NOMO-1 (cell line): ENCODE results near the gene ZNF502.
"Not testable (repeated sequence)": the region's sequence is repeated elsewhere in the genome, so short reads cannot be mapped to it uniquely, and the experiment has no call there.

ENCODE experiments used
- DNase-seq, 2 experiments: peaks; one replicate each; lab custom pipeline; 2025; ENCODE audit not compliant: unreplicated experiment in 2 of 2; lab: John Stamatoyannopoulos, UW

Gene ZNF502

DNA sequence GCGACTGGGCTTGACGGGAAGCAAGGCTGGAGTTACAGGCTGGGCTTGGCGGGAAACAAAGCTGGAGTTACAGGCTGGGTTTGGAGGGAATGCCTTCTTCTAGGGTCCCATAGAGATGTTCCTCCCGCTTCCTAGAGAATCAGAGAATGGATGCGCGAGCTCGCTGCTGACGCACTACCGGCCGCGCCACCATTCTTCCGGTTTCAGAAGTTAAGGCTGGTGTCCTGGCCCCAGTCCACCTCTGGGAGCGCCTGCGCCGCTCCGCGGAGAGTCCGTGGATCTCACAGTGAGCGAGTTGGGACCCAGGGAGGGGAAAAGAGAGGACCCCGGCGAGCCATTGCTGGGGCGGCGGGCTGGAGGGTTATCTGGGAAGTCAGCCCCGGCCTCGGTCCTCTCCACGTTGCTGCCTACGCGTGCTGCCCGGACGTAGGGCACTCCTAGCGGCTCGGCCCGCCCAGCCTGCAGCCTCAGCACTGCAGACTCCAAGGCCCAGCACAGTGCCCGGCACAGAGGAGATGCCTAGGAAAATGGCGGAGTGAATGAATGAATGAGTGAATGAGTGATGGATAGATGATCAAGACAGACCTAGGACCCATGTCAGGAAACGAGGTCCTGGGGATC is at the start of gene ZNF502:
Gene ZNF502, plus strand, starts transcription at position 206 of the 621 bp plus-strand sequence. CDS start 7,602 bp downstream, outside the sequence.
- DNase-seq, result no peak

- DNase-seq, result no peak
Observed at GRCh38 chr3:44665173-44665572, 47.3 kb upstream of the ZNF502 start.

GRCh38 chr3:44666346-44666745 is 46.1 kb upstream of the ZNF502 start:
- no peak for DNase-seq

- no peak for DNase-seq
Observed at GRCh38 chr3:44669760-44670159, 42.7 kb upstream of the ZNF502 start.

GRCh38 chr3:44673466-44673865 is 39.0 kb upstream of the ZNF502 start:
- not testable (repeated sequence) for DNase-seq

- DNase-seq, result no peak
Observed at GRCh38 chr3:44674211-44674610, 38.2 kb upstream of the ZNF502 start.

DNA sequence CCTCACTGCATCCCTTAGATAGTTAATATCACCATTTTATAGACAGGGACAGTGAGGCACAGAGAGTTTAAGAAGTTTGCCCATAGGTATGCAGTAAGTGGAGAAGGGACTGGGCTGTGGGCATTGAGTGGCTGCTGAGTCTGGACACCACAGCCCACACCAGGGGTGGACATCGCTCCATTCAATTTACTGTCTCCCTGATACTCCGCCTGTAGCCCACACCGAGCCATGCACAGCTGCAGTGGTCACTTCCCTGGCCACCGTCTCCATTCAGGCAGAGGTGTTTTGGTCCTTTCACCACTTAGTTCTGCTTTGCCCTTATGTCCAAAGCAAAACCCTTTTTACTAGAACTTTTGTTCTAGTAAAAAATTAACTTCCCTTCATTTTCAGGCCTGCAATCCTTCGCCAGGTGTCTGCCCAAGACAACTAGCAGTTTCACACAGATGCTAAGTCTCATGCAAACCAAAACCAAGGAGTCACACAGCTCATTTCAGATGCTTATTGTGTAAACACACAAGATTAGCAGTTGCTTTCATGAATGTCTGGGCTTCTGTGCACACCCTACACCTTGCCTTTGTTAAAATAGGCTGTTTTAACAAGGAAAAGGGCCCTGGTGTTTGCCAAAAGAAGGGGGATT is 33.9 kb upstream of the ZNF502 start:
- DNase-seq, result no peak

- no peak for DNase-seq
Observed at GRCh38 chr3:44680921-44681455, 31.5 kb upstream of the ZNF502 start.

DNA sequence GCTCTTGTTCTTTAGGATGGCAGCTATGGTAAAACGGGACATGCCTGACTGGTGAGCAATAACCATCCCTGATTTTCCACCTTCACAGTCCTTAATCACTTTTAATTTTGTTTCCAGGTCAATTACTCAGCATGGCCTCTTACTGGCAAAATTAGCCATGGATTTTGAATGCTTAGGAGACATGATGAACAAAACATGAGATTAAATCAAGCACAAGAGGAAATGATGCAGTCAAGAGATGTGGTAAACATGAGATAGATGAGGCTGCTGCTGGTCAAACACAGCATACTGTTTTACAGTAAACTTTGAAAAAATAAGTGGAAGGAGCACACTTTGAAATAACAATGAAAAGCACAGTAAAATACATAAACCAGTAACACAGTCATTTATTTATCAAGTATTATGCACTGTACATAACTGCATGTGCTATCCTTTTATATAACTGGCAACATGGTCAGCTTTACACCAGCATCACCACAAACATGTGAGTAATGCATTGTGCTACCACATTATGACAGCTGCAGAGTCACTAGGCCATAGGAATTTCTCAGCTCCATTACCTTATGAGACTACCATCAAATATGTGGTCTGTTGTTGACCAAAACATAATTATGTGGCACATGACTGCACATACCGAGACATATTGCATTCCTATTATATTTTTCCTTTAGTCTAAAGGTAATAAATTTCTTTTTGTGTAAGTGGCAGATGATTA is 30.1 kb upstream of the ZNF502 start:
- no peak for DNase-seq

- peak; percentile 61 to 75 for DNase-seq
Observed at GRCh38 chr3:44685128-44685800, 27.2 kb upstream of the ZNF502 start.

- DNase-seq, result no peak
Observed at GRCh38 chr3:44687898-44688297, 24.6 kb upstream of the ZNF502 start.

GRCh38 chr3:44721231-44722102 is 9.0 kb downstream of the ZNF502 start:
- DNase-seq, result no peak

- no peak for DNase-seq
Observed at GRCh38 chr3:44722103-44722401, 9.6 kb downstream of the ZNF502 start.

DNA sequence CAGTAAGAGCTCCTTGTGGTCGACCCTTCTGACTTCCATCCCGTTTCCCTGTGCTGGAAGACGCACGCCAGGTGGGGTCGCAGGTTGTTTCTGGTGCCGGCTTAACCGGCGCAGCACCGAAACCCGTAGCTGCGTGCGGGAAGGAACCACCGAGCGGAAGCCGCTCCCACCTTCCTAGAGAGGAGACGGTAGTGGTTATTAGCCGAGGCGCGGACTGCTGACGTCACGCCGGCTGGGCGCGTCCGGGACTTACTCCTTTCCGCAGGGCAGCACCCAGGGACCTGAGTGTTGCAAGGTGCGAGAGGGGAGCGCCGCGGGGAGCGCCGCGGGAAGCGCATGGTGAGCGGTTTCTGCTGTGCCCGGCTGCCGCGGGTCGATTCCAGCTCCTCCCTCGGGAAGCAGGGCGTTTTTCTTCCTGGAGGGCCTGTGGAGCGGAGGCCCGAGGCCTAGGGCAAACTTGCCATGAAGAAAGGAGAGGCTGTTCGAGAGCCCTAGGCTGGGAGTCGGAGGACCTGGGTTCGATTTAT is 17.0 kb downstream of the ZNF502 start, which contains the start of gene ZNF501:
Gene ZNF501, plus strand, starts transcription at position 252 of the 527 bp plus-strand sequence. CDS start 4,787 bp downstream, outside the sequence.
- peak; percentile 45 to 57 for DNase-seq

DNA sequence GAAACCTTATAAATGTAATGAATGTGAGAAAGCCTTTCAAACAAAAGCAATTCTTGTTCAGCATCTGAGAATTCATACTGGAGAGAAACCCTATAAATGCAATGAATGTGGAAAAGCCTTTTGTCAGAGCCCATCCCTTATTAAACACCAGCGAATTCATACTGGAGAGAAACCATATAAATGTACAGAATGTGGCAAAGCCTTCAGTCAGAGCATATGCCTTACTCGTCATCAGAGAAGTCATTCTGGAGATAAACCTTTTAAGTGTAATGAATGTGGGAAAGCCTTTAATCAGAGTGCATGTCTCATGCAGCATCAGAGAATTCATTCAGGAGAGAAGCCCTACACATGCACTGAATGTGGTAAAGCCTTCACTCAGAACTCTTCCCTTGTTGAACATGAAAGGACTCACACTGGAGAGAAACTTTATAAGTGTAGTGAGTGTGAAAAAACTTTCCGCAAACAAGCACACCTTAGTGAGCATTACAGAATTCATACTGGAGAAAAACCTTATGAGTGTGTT is 22.2 kb downstream of the ZNF502 start:
- DNase-seq, result no peak

- DNase-seq, result peak in 1 of 2 experiments; percentile 7
Observed at GRCh38 chr3:44761101-44761423, 48.6 kb downstream of the ZNF502 start.

DNA sequence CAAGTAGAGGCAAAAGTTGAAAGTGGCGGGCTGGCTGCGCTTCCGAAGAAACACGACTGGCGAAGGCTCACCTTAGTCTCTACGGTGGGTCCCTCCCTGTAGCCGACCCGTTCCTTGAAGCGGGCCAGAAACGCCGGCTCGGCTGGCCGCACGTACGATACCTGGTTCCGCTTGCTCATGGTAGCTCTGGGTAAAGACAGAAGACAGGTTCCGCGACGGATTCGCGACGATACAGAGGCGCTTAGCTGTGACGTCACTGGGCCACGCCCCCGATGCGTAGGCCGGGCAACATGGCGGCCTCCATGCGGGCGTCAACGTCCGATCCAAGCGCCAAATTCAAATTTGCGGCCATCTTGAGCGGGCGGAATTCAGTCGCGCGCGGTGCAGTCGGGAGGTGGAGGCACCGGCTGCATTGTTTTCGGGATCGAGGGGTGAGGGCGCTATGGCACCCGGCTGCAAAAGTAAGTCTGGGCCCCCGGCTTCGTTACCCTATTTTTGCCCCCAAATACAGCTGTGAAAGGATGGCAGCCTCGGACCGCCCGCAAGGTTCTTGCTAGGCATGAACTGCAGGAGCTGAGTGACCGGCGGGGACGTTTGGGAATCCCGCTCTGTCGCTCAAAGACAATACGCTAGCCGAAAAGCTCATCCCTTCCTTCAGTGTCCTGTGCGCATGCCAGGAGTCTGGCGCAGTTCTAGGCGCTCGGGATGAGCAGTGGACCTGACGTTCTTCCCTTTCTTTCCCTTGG is 49.1 kb downstream of the ZNF502 start, which contains the start of the genes KIAA1143 and KIF15:
Gene KIAA1143, minus strand, starts transcription at position 196 of the 746 bp plus-strand sequence. Its CDS starts 17 bp downstream, at position 179.
Gene KIF15, plus strand, starts transcription at position 371 of the 746 bp plus-strand sequence. Its CDS starts 72 bp downstream, at position 443.
- peak; percentile 92 to 95 for DNase-seq

DNA sequence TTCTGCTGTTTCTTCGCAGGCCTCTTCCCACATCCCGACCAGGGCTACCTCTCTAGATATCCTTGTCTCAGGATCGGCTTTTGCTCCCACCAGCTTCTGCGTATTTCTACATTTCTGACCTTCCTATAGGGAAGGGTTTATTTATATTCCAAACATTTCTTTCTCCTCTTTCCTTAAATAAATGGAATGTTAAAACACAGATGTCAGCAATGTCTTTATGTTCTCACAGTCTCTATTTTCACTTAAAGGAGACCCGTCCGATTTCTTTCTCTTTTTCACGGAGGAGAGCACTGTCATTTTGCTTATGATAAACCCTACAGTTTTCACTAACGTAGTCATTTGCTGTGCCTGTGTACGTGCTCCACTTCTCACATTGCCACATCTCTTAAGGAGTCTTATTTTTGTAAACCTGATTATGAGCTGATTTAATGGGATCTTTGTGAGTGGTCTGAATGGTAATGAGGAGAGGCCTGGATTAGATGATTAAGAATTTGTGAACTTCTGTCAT is 49.8 kb downstream of the ZNF502 start:
- peak in 1 of 2 experiments; percentile 37 for DNase-seq

GRCh38 chr3:44762690-44763089 is 50.2 kb downstream of the ZNF502 start:
- no peak for DNase-seq
